Astrocyte of the hippocampus (primary cell): Measurements from ENCODE around the gene PRH2.
A peak's percentile ranks its signal among the peaks of the same experiment; 100 is the strongest.

Experiments
- DNase-seq: peaks from one replicate; pipeline ENCODE4 v3.0.0; 2011; ENCODE audit warnings: low read depth, low spot score

PRH2 gene

GRCh38 chr12:10928746-10929286 is at the start of gene PRH2:
Gene PRH2 (plus strand): TSS chr12:10929236. CDS start chr12:10929274, 38 bp downstream.
- no peak for DNase-seq

- DNase-seq, result no peak
These were observed 44.8 kb upstream of the PRH2 start, which contains the start of gene PRH1 for GRCh38 chr12:10884086-10884725. Gene PRH1 (minus strand): TSS chr12:10884255. CDS start chr12:10884217, 38 bp downstream.

GRCh38 chr12:10889226-10889625 is 39.8 kb upstream of the PRH2 start:
- DNase-seq, result no peak

- DNase-seq, result no peak
These were observed 37.1 kb upstream of the PRH2 start for GRCh38 chr12:10891937-10892336.

GRCh38 chr12:10896854-10897253 is 32.2 kb upstream of the PRH2 start:
- DNase-seq, result no peak

- no peak for DNase-seq
These were observed 28.5 kb upstream of the PRH2 start for GRCh38 chr12:10900530-10900929.

- DNase-seq, result no peak
These were observed 28.1 kb upstream of the PRH2 start for GRCh38 chr12:10900972-10901371.

- DNase-seq, result no peak
These were observed 27.6 kb upstream of the PRH2 start for GRCh38 chr12:10901427-10901826.

- DNase-seq, result no peak
These were observed 24.4 kb upstream of the PRH2 start for GRCh38 chr12:10904686-10905085.

- DNase-seq, result no peak
These were observed 19.6 kb upstream of the PRH2 start, which contains the start of gene TAS2R13 for GRCh38 chr12:10909462-10909861. Gene TAS2R13 (minus strand): TSS chr12:10909562. CDS start chr12:10909298, 264 bp downstream.

- no peak for DNase-seq
These were observed 18.7 kb upstream of the PRH2 start for GRCh38 chr12:10910380-10910779.

- DNase-seq, result no peak
These were observed 9.2 kb upstream of the PRH2 start for GRCh38 chr12:10919809-10920208.

- DNase-seq, result no peak
These were observed 2.8 kb upstream of the PRH2 start for GRCh38 chr12:10926269-10926668.

GRCh38 chr12:10936506-10936905 is 7.5 kb downstream of the PRH2 start:
- DNase-seq, result no peak

GRCh38 chr12:10939163-10939562 is 10.1 kb downstream of the PRH2 start, which contains the start of gene TAS2R14:
Gene TAS2R14 (minus strand): TSS chr12:10939263. CDS start chr12:10939207, 56 bp downstream.
- no peak for DNase-seq

- peak; percentile 68 for DNase-seq
These were observed 11.4 kb downstream of the PRH2 start for GRCh38 chr12:10940389-10940788.

- DNase-seq, result no peak
These were observed 12.3 kb downstream of the PRH2 start for GRCh38 chr12:10941369-10941768.

- peak; percentile 35 for DNase-seq
These were observed 13.0 kb downstream of the PRH2 start for GRCh38 chr12:10941916-10942607.

GRCh38 chr12:10943167-10943566 is 14.1 kb downstream of the PRH2 start:
- no peak for DNase-seq

GRCh38 chr12:10952645-10953044 is 23.6 kb downstream of the PRH2 start:
- no peak for DNase-seq

- DNase-seq, result no peak
These were observed 27.0 kb downstream of the PRH2 start for GRCh38 chr12:10956085-10956484.

GRCh38 chr12:10957741-10958140 is 28.7 kb downstream of the PRH2 start:
- peak; percentile 47 for DNase-seq

GRCh38 chr12:10959804-10960203 is 30.8 kb downstream of the PRH2 start:
- no peak for DNase-seq
